Measurements from ENCODE around the gene CRACDL.

CRACDL gene

DNA sequence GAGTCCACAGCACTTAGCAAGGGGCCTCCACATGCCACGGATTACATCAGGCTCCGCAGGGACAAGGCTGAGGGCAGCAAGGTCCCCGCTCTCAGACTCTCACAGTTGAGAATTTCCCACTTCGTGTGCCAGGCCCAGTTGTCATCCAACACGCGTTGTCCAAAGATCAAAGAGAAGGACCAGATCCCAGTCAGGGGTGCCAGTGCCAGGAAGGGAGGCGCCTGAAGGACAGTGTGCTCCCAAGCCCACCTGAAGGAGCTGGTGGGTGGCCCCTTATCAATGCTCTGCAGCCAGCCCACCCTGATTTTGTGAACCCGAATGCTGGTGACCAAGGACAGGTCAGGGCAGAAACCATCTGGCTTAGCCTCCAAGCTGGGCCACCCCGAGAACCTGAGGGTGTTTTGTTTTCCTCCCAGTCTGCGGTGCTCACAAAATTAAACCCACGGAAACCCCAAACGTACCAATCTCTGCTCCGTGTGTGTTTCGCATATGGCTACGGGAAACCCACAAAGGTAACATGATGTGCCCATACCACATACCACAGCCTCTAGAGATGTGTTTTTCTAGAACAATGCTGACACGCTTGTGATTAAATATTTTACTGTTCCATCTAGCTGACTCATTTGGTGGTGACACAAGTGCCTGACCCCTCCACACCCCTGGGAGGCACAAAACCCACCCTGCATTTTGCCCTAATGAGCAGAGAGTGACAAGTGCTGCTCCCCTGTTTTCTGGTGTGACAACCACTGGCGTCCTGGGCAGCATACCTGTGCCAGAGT, 24.5 kb downstream of the CRACDL start:
- H3K36me3 ChIP-seq (ENCODE audit: low read length): no peaks in the 10 kb centered on the region
- no peak overlapping the region for H3K4me2 ChIP-seq (ENCODE audit: low read depth, low read length, poor library complexity, severe bottlenecking)
- no peaks in the 10 kb centered on the region for H4K20me1 ChIP-seq (ENCODE audit: low read depth, low read length)
- H3K9me2 ChIP-seq (replicated peaks; ENCODE audit: insufficient read depth, low read length): no peaks in the 10 kb centered on the region
- no peaks in the 10 kb centered on the region for H3K79me2 ChIP-seq (ENCODE audit: insufficient read depth, low read length)
- no peak overlapping the region for H3K27ac ChIP-seq (ENCODE audit: low read depth, low read length)
- H3K4me3 ChIP-seq (ENCODE audit: insufficient read depth, low read length, poor library complexity, severe bottlenecking): no peak overlapping the region
- TF ChIP-seq, protein P1, sequence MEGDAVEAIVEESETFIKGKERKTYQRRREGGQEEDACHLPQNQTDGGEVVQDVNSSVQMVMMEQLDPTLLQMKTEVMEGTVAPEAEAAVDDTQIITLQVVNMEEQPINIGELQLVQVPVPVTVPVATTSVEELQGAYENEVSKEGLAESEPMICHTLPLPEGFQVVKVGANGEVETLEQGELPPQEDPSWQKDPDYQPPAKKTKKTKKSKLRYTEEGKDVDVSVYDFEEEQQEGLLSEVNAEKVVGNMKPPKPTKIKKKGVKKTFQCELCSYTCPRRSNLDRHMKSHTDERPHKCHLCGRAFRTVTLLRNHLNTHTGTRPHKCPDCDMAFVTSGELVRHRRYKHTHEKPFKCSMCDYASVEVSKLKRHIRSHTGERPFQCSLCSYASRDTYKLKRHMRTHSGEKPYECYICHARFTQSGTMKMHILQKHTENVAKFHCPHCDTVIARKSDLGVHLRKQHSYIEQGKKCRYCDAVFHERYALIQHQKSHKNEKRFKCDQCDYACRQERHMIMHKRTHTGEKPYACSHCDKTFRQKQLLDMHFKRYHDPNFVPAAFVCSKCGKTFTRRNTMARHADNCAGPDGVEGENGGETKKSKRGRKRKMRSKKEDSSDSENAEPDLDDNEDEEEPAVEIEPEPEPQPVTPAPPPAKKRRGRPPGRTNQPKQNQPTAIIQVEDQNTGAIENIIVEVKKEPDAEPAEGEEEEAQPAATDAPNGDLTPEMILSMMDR (IDR thresholded peaks at IDR 0.05; ENCODE audit: insufficient read depth, low read length, poor library complexity, severe bottlenecking): no peak
- no peak for TF ChIP-seq EZH2phosphoT487 (conservative IDR thresholded peaks at IDR 0.05; ENCODE audit: low read length)
- no peaks in the 10 kb centered on the region for H3K27me3 ChIP-seq (ENCODE audit: low read length)
- no peak overlapping the region for H2AFZ ChIP-seq (ENCODE audit: low read depth, low read length, severe bottlenecking)
- no peaks in the 10 kb centered on the region for H3K9me3 ChIP-seq (ENCODE audit: insufficient read depth, low read length)
- no peaks in the 10 kb centered on the region for H3F3A ChIP-seq (ENCODE audit: insufficient read depth)
- H3K9ac ChIP-seq (ENCODE audit: low read length): no peak overlapping the region

DNA sequence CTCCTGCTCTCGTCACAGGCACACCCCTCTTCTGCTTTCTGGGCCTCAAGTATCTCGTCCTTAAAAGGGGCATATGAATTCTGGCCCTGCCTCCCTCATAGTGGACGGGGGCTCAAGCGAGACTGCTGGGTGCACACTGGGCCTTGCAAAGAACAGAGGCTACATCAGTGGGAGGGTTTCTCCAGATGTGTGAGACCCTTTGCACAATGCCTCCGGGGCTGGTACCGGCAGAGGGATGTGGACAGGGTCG, 25.0 kb downstream of the CRACDL start:
- H3K27ac ChIP-seq (ENCODE audit: low read depth, low read length): no peak overlapping the region
- H3K79me2 ChIP-seq (ENCODE audit: insufficient read depth, low read length): no peaks in the 10 kb centered on the region
- no peaks in the 10 kb centered on the region for H3K27me3 ChIP-seq (ENCODE audit: low read length)
- H2AFZ ChIP-seq (ENCODE audit: low read depth, low read length, severe bottlenecking): no peak overlapping the region
- H3K36me3 ChIP-seq (ENCODE audit: low read length): no peaks in the 10 kb centered on the region
- H3K4me2 ChIP-seq (ENCODE audit: low read depth, low read length, poor library complexity, severe bottlenecking): no peak overlapping the region
- no peak overlapping the region for H3K4me3 ChIP-seq (ENCODE audit: insufficient read depth, low read length, poor library complexity, severe bottlenecking)
- H3K9me2 ChIP-seq (replicated peaks; ENCODE audit: insufficient read depth, low read length): no peaks in the 10 kb centered on the region
- no peak overlapping the region for H3K9ac ChIP-seq (ENCODE audit: low read length)
- no peaks in the 10 kb centered on the region for H4K20me1 ChIP-seq (ENCODE audit: low read depth, low read length)
- H3F3A ChIP-seq (ENCODE audit: insufficient read depth): no peaks in the 10 kb centered on the region
- TF ChIP-seq, protein P1 (IDR thresholded peaks at IDR 0.05; ENCODE audit: insufficient read depth, low read length, poor library complexity, severe bottlenecking): no peak
- no peak for TF ChIP-seq EZH2phosphoT487 (conservative IDR thresholded peaks at IDR 0.05; ENCODE audit: low read length)
- H3K9me3 ChIP-seq (ENCODE audit: insufficient read depth, low read length): no peaks in the 10 kb centered on the region

DNA sequence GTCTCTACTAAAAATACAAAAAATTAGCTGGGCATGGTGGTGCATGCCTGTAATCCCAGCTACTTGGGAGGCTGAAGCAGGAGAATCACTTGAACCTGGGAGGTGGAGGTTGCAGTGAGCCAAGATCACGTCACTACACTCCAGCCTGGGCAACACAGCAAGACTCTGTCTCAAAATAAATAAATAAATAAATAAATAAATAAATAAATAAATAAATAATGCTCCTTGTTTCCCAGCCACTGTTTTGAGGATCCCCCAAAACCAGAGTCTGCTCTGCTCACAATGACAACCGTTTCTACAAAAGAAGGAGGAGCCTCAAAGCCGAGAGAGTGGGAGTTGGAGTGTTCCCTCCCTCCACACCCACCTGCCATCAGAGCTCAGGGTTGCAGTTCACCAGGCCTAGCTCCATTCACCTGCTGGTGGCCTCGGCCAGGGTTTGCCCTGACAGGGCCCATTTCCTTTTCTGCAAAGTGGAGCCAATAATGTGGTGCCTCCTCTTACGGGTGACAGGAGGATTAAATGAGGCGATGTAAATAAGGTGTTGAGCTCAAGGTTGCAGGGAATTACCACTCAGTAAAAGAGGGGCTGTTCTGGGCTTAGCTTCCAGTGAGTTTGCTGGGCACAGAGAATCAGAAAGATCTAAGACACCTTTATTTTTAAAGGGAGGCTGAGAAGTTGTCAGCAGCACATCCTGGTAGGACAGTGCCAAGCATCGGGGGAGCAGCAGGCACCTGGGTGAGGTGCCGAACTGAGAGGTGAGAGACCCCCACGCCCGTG, 25.5 kb downstream of the CRACDL start:
- H3K4me2 ChIP-seq (ENCODE audit: low read depth, low read length, poor library complexity, severe bottlenecking): no peak overlapping the region
- H3K79me2 ChIP-seq (ENCODE audit: insufficient read depth, low read length): no peaks in the 10 kb centered on the region
- no peak overlapping the region for H3K27ac ChIP-seq (ENCODE audit: low read depth, low read length)

More for the DNA sequence above, 25.5 kb downstream of the CRACDL start:
- Histone ChIP-seq H3K9me2 (replicated peaks; ENCODE audit: insufficient read depth, low read length) (no peaks in the 10 kb centered on the region), H4K20me1 (ENCODE audit: low read depth, low read length) (no peaks in the 10 kb centered on the region), H2AFZ (ENCODE audit: low read depth, low read length, severe bottlenecking) (no peak overlapping the region), H3K9me3 (ENCODE audit: insufficient read depth, low read length) (no peaks in the 10 kb centered on the region), H3F3A (ENCODE audit: insufficient read depth) (no peaks in the 10 kb centered on the region), H3K4me3 (ENCODE audit: insufficient read depth, low read length, poor library complexity, severe bottlenecking) (no peak overlapping the region), H3K27me3 (ENCODE audit: low read length) (no peaks in the 10 kb centered on the region), H3K9ac (ENCODE audit: low read length) (no peak overlapping the region), H3K36me3 (ENCODE audit: low read length) (no peaks in the 10 kb centered on the region)
- no peak for TF ChIP-seq EZH2phosphoT487 (conservative IDR thresholded peaks at IDR 0.05; ENCODE audit: low read length)
- TF ChIP-seq, protein P1 (IDR thresholded peaks at IDR 0.05; ENCODE audit: insufficient read depth, low read length, poor library complexity, severe bottlenecking): no peak
